ENCODE results near the gene FSIP2. TPM values are rescaled to one million over a fixed set of nuclear protein-coding genes. Genes with fewer than 3 reads are reported as not detected.

FSIP2 gene
- total and polyA plus RNA-seq, 2 of the 8 experiments (the other 6 are each of a cell fraction or from before 2014, with no cell fraction given): 0.47 to 1.4 TPM

DNA sequence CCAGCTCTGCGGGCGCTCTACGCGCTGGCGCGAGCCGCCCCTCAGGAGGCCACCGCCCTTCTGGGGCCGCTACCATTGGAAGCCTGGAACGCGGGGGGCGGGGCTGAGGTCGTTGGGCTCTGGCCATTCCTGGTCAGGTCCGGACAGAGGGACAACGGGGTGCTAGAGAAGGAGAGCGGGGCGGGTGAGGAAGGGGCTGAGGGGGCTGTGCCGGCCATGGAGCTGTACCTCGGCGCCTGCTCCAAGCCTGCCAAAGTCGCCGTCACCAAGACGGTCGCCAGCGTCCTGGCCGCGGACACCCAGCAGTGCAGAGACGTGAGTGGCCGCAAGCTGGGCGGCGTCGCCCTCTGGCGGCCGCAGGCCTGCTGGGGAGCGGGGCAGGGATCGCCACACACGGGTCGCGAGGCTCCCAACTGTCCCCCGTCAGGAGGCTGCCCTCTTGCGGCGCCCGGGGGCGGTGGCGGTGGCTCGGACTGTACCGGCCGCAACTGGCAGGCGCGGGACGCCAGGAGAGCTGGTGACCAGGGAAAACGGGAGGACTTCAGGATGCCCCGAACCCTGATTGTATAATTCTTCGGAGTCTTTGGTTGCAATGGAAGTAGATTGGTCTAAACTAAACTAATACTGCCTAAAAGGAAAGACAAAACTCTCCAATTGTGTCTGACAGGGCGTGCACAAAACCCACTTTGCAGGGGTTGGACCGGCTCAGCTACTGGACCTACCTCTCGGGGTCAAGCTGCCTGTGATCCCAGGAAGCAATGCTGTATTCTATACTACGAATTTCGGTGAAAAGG, at the start of gene FSIP2 (continued):
- TF ChIP-seq, protein P1, sequence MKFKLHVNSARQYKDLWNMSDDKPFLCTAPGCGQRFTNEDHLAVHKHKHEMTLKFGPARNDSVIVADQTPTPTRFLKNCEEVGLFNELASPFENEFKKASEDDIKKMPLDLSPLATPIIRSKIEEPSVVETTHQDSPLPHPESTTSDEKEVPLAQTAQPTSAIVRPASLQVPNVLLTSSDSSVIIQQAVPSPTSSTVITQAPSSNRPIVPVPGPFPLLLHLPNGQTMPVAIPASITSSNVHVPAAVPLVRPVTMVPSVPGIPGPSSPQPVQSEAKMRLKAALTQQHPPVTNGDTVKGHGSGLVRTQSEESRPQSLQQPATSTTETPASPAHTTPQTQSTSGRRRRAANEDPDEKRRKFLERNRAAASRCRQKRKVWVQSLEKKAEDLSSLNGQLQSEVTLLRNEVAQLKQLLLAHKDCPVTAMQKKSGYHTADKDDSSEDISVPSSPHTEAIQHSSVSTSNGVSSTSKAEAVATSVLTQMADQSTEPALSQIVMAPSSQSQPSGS (IDR thresholded peaks at IDR 0.05; ENCODE audit: low read length): 0 out of 2 replicates have a peak, but pooled peaks have one; percentile 45
- peak; percentile 54; the same call in 1 of the 2 replicates for TF ChIP-seq GABPA (IDR thresholded peaks at IDR 0.05; ENCODE audit: borderline replicate concordance, insufficient read depth, low read length)
- TF ChIP-seq RBBP5 (IDR thresholded peaks at IDR 0.05; ENCODE audit: borderline replicate concordance, low read depth, low read length): peak; percentile 79; the same call in 1 of the 2 replicates
- TF ChIP-seq EP300 (IDR thresholded peaks at IDR 0.05; ENCODE audit: borderline replicate concordance in 1 of 2, low read depth in 2 of 2, low read length in 2 of 2): 0 out of 3 replicates have a peak, but pooled peaks of 1 of the 2 experiments have one; percentile 50
- TF ChIP-seq POLR2AphosphoS5 (IDR thresholded peaks at IDR 0.05; ENCODE audit: low read depth, low read length): no peak
- no peak for TF ChIP-seq CHD7 (IDR thresholded peaks at IDR 0.05; ENCODE audit: insufficient replicate concordance, low read length)

Measured in H1 (cell line).